Bronchial epithelial cell (primary cell): Measurements from ENCODE around the gene ADAMTS2. TPM values are rescaled to one million over a fixed set of nuclear protein-coding genes. Genes with fewer than 3 reads are reported as not detected.

Source experiments
- DNase-seq: peaks from one replicate; pipeline ENCODE4 v3.0.0-alpha.2; 2010; ENCODE audit warnings: low read depth
- FAIRE-seq: peaks from 2 replicates; lab custom pipeline; 2011; peaks lifted over from hg19 to GRCh38; lab: Jason Lieb, UNC
- H3K27me3 ChIP-seq: 2 replicates; pipeline ENCODE4 v1.5.1; 2011; ENCODE audit warnings: low read length; ENCODE audit not compliant: control insufficient read depth, insufficient read depth
- H3K36me3 ChIP-seq: 2 replicates; pipeline ENCODE4 v1.5.1; 2011; ENCODE audit warnings: low read length; ENCODE audit not compliant: control insufficient read depth, insufficient read depth
- H3K4me3 ChIP-seq: 2 replicates; pipeline ENCODE4 v1.5.1; 2011; ENCODE audit warnings: mild to moderate bottlenecking, low read depth, low read length, control low read depth
- CTCF ChIP-seq: IDR thresholded peaks from 2 replicates; pipeline ENCODE4 v1.5.1; 2011; ENCODE audit warnings: mild to moderate bottlenecking, moderate library complexity, low read length, control low read depth, inconsistent platforms; ENCODE audit not compliant: insufficient read depth, severe bottlenecking
- total RNA-seq: library from RNA; depleted of rRNA; stranded (reverse); fragments of >200 nt; gene quantifications from 2 replicates; pipeline ENCODE4 v1.2.1, GENCODE V29; 2014

Gene ADAMTS2
- total RNA-seq, 1 donor from 2014 or later: 0.26 TPM

GRCh38 chr5:179186801-179187200 lies 158.5 kb downstream of the ADAMTS2 start:
- no peaks in the 10 kb centered on the region for H3K36me3 ChIP-seq
- H3K4me3 ChIP-seq: no peak overlapping the region
- DNase-seq (no peak), FAIRE-seq (no peak)
- H3K27me3 ChIP-seq: no peaks in the 10 kb centered on the region
- TF ChIP-seq CTCF: no peak

GRCh38 chr5:179185941-179186411 lies 159.3 kb downstream of the ADAMTS2 start:
- Histone ChIP-seq H3K36me3 (no peaks in the 10 kb centered on the region), H3K27me3 (no peaks in the 10 kb centered on the region), H3K4me3 (no peak overlapping the region)
- no peak for FAIRE-seq
- DNase-seq: no peak
- no peak for TF ChIP-seq CTCF

GRCh38 chr5:179185256-179185940 lies 159.9 kb downstream of the ADAMTS2 start:
- Histone ChIP-seq H3K4me3 (no peak overlapping the region), H3K27me3 (no peaks in the 10 kb centered on the region), H3K36me3 (no peaks in the 10 kb centered on the region)
- TF ChIP-seq CTCF: no peak
- no peak for DNase-seq
- FAIRE-seq: no peak

- Histone ChIP-seq H3K4me3 (no peak overlapping the region), H3K36me3 (no peaks in the 10 kb centered on the region), H3K27me3 (no peaks in the 10 kb centered on the region)
- no peak for TF ChIP-seq CTCF
- no peak for FAIRE-seq
- no peak for DNase-seq
Observed at GRCh38 chr5:179184521-179185050, 160.7 kb downstream of the ADAMTS2 start.

GRCh38 chr5:179183481-179183880 lies 161.8 kb downstream of the ADAMTS2 start:
- Histone ChIP-seq H3K36me3 (no peaks in the 10 kb centered on the region), H3K27me3 (no peaks in the 10 kb centered on the region), H3K4me3 (no peak overlapping the region)
- FAIRE-seq: no peak
- DNase-seq: no peak
- no peak for TF ChIP-seq CTCF
